ENCODE results near the gene YAP1. TPM values are rescaled to one million over a fixed set of nuclear protein-coding genes. Genes with fewer than 3 reads are reported as not detected.
"Not testable (repeated sequence)": the region's sequence is repeated elsewhere in the genome, so short reads cannot be mapped to it uniquely, and the experiment has no call there.

Gene YAP1
- total and polyA plus RNA-seq, 5 donors = 32.0 to 112 (median 103) TPM

DNA sequence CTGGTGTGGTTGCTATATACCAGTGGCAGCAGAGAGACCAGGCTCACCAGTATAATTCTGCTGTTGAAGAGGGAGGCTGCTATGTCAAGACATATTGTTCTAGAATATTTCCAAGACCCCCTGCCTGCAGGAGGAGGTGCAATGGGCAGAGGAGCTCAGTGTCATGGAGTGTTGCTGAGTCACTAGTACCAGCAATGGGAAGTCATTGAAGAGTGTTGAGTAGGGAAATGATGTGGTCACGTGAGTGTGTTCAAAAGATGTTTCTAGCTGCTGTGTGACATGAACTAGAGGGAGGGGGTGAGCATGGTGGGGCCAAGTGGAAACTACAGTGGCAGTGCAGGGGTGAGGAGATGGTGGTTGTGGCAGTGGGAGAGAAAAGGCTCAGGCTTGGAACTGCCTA lies 130.8 kb downstream of the YAP1 start:
- ATAC-seq (peak in 1 of 2 donors; percentile 32), DNase-seq (no peak)
- Histone ChIP-seq H3K4me3 (ENCODE audit: low read length) (no peak overlapping the region), H3K9me3 (ENCODE audit: control insufficient read depth, low read length) (no peaks in the 10 kb centered on the region), H3K27ac (ENCODE audit: low read length) (no peak overlapping the region), H3K27me3 (ENCODE audit: control insufficient read depth, insufficient read depth) (no peaks in the 10 kb centered on the region), H3K4me1 (ENCODE audit: control insufficient read depth, insufficient read depth, low read length) (peaks cover 3% of the 10 kb centered on the region)
- WGBS = 41% methylated on average over 1 of the region's 1 CpG
- intact Hi-C loops (cut with DNase I) = no loop called here

DNA sequence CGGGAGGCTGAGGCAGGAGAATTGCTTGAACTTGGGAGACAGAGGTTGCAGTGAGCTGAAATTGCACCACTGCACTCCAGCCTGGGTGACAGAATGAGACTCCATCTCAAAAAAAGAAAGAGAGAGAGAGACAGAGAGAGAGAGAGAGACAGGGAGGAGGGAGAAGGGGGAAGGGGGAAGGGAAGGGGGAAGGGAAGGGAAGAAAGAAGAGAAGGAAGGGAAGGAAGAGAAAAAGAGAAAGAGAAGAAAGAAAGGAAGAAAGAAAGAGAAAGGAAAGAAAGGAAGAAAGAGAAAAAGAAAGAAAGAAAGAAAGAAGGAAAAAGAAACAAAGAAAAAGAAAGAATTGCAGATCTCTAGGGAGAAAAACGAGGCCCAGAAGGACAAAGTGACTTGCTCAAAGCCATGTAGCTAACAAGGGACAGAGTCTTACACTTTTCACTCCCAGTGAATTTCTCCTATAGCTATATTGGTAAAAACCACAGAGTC lies 133.2 kb downstream of the YAP1 start:
- WGBS = 83% methylated on average over 2 of the region's 2 CpGs
- Histone ChIP-seq H3K4me3 (ENCODE audit: low read length) (no peak overlapping the region), H3K9me3 (ENCODE audit: control insufficient read depth, low read length) (no peaks in the 10 kb centered on the region), H3K4me1 (ENCODE audit: control insufficient read depth, insufficient read depth, low read length) (peaks cover 3% of the 10 kb centered on the region), H3K27ac (ENCODE audit: low read length) (no peak overlapping the region), H3K27me3 (ENCODE audit: control insufficient read depth, insufficient read depth) (no peaks in the 10 kb centered on the region)
- intact Hi-C loops (cut with DNase I) = no loop called here
- DNase-seq = no peak
- no peak for ATAC-seq

DNA sequence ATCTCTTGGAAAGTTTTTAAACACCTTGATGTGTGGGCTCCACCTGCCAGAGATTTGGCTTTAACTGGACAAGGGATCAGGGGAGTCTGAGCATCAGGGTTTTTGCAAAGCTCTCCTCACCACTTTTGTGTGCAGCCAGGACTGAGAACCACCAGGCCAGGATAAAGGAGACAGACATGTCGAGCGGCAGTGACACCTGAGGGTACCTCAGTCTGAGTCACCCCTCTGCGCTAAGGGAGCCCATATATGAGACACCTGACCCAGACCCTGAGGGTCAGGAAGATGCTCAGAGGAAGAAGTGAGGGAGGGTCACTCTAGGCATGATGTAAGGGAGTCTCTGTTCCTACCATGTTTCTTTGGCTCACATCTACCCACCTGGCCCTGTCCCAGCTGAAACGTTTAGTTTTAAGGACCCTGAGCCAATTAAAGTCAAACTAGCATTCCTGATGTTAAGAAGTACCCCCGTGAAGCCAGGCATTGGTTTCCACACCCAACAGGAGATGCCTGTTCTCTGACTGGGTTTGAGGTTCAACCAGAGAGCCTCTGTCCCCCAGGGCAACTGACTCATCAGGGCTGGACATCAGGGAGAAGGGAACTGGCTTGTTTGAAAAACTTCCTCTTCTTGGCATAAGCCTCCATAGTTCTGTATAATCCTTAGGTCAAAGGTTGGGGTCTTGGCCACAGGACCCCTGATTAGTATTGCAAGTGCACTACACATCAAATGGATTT lies 134.6 kb downstream of the YAP1 start:
- Histone ChIP-seq H3K4me1 (ENCODE audit: control insufficient read depth, insufficient read depth, low read length) (peaks cover 3% of the 10 kb centered on the region), H3K4me3 (ENCODE audit: low read length) (no peak overlapping the region), H3K9me3 (ENCODE audit: control insufficient read depth, low read length) (no peaks in the 10 kb centered on the region), H3K27ac (ENCODE audit: low read length) (no peak overlapping the region), H3K27me3 (ENCODE audit: control insufficient read depth, insufficient read depth) (no peaks in the 10 kb centered on the region)
- ATAC-seq (peak in 1 of 2 donors; percentile 33), DNase-seq (no peak)
- intact Hi-C loops (cut with DNase I) = no loop called here
- 71% methylated on average over 5 of the region's 5 CpGs for WGBS

DNA sequence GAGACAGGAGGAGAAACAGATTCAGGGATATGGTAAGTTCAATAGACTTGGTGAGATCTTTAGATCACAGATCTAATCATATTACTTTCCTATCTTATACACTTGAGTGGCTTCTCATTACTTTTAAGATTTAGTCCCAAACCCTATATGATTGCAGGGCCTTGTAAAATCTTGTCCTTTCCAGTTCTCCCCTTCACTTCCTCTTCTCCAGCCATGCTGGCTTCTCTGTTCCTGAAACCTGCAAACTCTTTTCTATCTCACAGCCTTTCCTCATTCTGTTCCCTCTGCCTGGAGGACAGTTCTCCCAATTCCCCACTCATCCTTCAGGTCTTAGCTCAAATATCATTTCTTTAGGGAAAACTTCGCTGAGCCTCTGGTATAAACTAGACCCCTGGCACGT lies 141.2 kb downstream of the YAP1 start:
- no peak for ATAC-seq
- H3K27ac ChIP-seq (ENCODE audit: low read length) = no peak overlapping the region
- no peaks in the 10 kb centered on the region for H3K4me1 ChIP-seq (ENCODE audit: control insufficient read depth, insufficient read depth, low read length)
- intact Hi-C loops (cut with DNase I) = no loop called here
- WGBS = 95% methylated on average over 2 of the region's 2 CpGs
- no peaks in the 10 kb centered on the region for H3K27me3 ChIP-seq (ENCODE audit: control insufficient read depth, insufficient read depth)
- no peak overlapping the region for H3K4me3 ChIP-seq (ENCODE audit: low read length)
- no peaks in the 10 kb centered on the region for H3K9me3 ChIP-seq (ENCODE audit: control insufficient read depth, low read length)
- no peak for DNase-seq

DNA sequence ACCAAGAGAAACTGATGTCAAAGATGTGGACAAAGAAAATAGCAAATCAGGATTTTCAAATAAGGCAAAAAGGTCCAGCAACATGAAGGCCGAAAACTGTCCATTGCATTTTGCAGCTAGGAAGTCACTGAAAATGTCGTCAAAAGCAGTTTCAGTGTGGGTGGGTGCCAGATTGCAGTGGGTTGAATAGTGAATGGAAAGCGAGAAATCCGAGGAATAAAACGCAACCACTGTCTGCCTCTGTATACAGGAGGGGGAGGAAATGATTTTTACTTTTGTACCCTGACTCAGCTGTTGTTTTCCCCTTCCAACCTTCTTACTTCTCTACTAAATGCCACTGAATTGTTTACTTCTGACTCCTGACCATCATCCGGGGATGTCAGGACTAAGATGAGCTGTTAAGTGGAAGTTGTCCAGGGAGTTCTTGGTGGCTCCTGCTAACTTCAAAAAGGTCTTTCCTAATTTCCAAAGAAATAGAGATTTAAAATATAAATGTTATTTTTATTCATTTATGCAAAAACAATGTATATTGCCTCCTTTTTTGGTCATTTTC lies 142.2 kb downstream of the YAP1 start:
- no peaks in the 10 kb centered on the region for H3K27me3 ChIP-seq (ENCODE audit: control insufficient read depth, insufficient read depth)
- 87% methylated on average over 6 of the region's 6 CpGs for WGBS
- ATAC-seq (no peak), DNase-seq (no peak)
- H3K4me1 ChIP-seq (ENCODE audit: control insufficient read depth, insufficient read depth, low read length) = no peaks in the 10 kb centered on the region
- H3K27ac ChIP-seq (ENCODE audit: low read length) = no peak overlapping the region
- H3K9me3 ChIP-seq (ENCODE audit: control insufficient read depth, low read length) = no peaks in the 10 kb centered on the region
- no peak overlapping the region for H3K4me3 ChIP-seq (ENCODE audit: low read length)
- intact Hi-C loops (cut with DNase I) = no loop called here

DNA sequence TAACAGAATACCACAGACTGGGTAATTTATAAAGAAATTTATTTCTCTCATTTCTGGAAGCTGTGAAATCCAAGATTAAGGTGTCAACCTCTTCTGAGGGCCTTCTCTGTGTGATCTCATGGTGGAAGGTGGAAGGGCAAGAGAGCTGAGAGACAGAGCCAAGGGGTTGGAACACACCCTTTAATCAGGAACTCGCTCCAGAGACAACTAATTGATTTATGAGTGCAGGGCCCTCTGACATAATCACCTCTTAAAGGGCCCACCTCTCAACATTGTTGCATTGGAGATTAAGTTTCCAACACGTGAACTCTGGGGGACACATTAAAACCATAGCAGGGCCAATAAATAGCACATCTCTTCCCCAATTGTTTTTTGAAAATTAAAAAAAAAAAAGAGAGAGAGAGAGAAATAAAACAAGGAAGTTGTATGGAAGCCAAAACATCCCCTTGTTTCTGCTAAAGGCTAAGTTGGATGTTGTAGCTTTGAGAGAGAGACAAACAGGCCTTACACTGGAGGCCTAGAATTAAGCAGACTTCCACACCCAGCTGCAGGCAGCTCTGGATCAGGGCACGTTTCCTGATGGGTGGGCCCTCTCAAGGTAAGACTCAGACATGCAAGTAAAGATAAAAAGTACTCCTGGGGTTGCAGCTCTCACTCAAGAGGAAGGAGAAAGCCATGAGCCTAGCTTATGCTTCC lies 142.9 kb downstream of the YAP1 start:
- Histone ChIP-seq H3K4me3 (ENCODE audit: low read length) (no peak overlapping the region), H3K4me1 (ENCODE audit: control insufficient read depth, insufficient read depth, low read length) (no peaks in the 10 kb centered on the region), H3K9me3 (ENCODE audit: control insufficient read depth, low read length) (no peaks in the 10 kb centered on the region), H3K27me3 (ENCODE audit: control insufficient read depth, insufficient read depth) (no peaks in the 10 kb centered on the region), H3K27ac (ENCODE audit: low read length) (no peak overlapping the region)
- ATAC-seq (peak in 1 of 2 donors; percentile 40), DNase-seq (no peak)
- WGBS = 46% methylated on average over 3 of the region's 3 CpGs
- intact Hi-C loops (cut with DNase I) = no loop called here

DNA sequence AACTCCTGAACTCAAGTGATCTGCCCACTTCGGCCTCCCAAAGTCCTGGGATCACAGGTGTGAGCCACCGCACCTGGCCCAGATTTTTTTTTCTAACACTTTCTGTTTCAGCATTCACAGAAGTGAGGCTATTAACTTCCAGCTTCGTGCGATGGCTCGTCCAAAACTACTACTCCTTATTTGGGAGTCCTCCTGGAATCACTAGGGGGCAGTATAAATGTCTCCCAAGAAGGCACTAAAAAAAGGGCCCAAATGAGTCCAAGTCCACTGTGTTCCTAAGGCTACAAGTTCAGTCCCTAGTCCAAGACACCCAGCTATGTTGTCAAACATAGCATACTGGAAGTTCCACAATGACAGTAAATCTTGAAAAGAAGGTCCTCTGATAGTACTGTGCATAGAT lies 143.8 kb downstream of the YAP1 start:
- intact Hi-C loops (cut with DNase I) = no loop called here
- Histone ChIP-seq H3K27me3 (ENCODE audit: control insufficient read depth, insufficient read depth) (no peaks in the 10 kb centered on the region), H3K4me3 (ENCODE audit: low read length) (no peak overlapping the region), H3K27ac (ENCODE audit: low read length) (no peak overlapping the region), H3K4me1 (ENCODE audit: control insufficient read depth, insufficient read depth, low read length) (no peaks in the 10 kb centered on the region), H3K9me3 (ENCODE audit: control insufficient read depth, low read length) (no peaks in the 10 kb centered on the region)
- no peak for DNase-seq
- no peak for ATAC-seq
- 86% methylated on average over 5 of the region's 5 CpGs for WGBS

DNA sequence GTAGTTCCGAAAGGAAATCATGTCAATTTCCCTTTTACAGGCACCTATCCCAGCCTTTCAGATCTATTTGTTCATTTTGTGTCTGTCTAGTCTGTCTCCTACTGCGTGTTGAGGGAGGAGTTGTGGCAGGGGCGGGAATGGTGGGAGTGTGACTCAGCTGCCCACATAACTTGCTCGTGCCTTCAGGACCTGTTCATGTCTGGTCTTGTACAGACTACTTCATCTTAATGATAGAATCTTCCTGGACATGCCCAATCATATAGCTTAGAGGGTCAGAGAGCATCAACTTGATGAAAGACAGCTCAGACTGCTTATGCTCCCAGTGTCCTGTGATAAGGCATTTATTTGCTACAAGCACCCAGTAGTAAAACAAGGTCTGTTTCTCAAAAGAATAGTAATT lies 146.0 kb downstream of the YAP1 start:
- Histone ChIP-seq H3K4me3 (ENCODE audit: low read length) (no peak overlapping the region), H3K4me1 (ENCODE audit: control insufficient read depth, insufficient read depth, low read length) (no peaks in the 10 kb centered on the region), H3K27ac (ENCODE audit: low read length) (no peak overlapping the region), H3K9me3 (ENCODE audit: control insufficient read depth, low read length) (no peaks in the 10 kb centered on the region), H3K27me3 (ENCODE audit: control insufficient read depth, insufficient read depth) (no peaks in the 10 kb centered on the region)
- no peak for DNase-seq
- intact Hi-C loops (cut with DNase I) = no loop called here
- WGBS = 89% methylated on average over 4 of the region's 4 CpGs
- ATAC-seq = no peak

DNA sequence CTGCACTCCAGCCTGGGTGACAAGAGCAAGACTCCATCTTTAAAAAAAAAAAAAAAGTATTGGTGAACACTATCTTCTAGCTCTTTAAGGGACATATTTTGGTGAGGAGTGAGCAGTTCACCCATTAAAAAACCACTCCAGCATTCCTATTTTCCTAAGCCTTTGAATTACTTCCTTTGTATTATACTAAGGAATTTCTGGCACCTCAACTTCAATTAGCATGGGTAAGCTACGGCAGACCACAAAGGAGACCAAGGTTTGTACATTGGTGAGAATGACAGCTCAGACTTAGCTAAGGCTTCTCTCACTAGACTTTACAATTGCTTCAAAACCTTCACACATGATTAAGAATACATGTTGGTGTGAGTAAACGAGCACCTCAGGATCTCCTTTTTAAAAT lies 150.0 kb downstream of the YAP1 start:
- Histone ChIP-seq H3K4me3 (ENCODE audit: low read length) (no peak overlapping the region), H3K27ac (ENCODE audit: low read length) (no peak overlapping the region), H3K9me3 (ENCODE audit: control insufficient read depth, low read length) (no peaks in the 10 kb centered on the region), H3K4me1 (ENCODE audit: control insufficient read depth, insufficient read depth, low read length) (no peaks in the 10 kb centered on the region), H3K27me3 (ENCODE audit: control insufficient read depth, insufficient read depth) (no peaks in the 10 kb centered on the region)
- DNase-seq (no peak), ATAC-seq (no peak)
- intact Hi-C loops (cut with DNase I) = loop anchor here in 2 of 4 donors (10.0 kb wide), 2 partner anchors 145 to 155 kb away; partner anchors contain the start of gene YAP1 (in 1 of the 2)
- WGBS = 77% methylated on average over 2 of the region's 2 CpGs

DNA sequence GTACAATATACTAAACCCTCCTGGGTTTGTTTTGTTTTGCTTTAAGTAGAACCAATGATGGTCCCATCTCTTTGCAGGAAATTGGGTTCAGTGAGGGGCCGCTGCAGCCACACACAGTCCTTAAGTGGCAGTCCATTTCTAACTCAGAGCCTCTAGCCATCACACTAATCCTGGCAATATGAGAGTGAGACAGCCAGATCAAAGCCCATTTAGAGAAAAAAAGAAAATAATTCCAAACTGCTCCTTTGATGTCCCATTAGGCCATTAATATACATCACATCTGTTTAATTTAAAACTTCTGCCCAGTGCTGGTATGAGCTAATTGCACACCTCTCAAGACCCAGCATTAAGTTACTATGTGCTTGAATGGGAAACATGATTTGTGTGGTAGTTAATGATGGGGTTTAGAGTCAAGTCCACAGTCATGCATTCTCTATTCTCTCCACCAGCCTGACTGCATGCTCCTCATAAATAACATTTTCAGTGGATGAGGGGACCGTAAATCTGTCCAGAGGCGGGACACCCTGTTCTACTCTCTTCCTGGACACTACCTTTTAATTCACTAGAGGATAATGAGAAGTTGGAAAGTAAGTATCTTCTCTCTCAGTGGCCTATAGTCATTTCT lies 153.2 kb downstream of the YAP1 start:
- no peaks in the 10 kb centered on the region for H3K9me3 ChIP-seq (ENCODE audit: control insufficient read depth, low read length)
- no peak overlapping the region for H3K27ac ChIP-seq (ENCODE audit: low read length)
- no peaks in the 10 kb centered on the region for H3K4me1 ChIP-seq (ENCODE audit: control insufficient read depth, insufficient read depth, low read length)
- H3K4me3 ChIP-seq (ENCODE audit: low read length) = no peak overlapping the region
- DNase-seq (no peak), ATAC-seq (no peak)
- intact Hi-C loops (cut with DNase I) = loop anchor here in 2 of 4 donors (10.0 kb wide), 2 partner anchors 149 to 159 kb away; partner anchors contain the start of gene YAP1 (in 1 of the 2)
- 97% methylated on average over 3 of the region's 3 CpGs for WGBS
- H3K27me3 ChIP-seq (ENCODE audit: control insufficient read depth, insufficient read depth) = no peaks in the 10 kb centered on the region

DNA sequence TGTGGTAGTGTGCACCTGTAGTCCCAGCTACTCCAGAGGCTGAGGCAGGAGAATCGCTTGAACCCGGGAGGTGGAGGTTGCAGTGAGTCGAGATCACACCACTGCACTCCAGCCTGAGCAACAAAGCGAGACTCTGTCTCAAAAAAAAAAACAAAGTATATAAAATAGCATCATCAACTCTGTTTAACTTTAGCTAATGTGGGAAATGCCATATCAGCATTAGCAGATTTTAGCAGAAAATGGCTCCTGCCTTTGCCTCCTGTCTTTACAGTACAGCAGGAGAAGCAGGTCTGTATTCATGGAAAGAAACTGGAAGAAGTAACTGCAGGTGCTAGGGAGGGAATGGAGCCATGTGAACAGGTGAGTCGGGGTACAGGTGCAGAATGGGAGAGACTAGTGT lies 154.5 kb downstream of the YAP1 start:
- H3K27ac ChIP-seq (ENCODE audit: low read length); H3K4me3 ChIP-seq (ENCODE audit: low read length); H3K9me3 ChIP-seq (ENCODE audit: control insufficient read depth, low read length); H3K27me3 ChIP-seq (ENCODE audit: control insufficient read depth, insufficient read depth); DNase-seq; ATAC-seq; H3K4me1 ChIP-seq (ENCODE audit: control insufficient read depth, insufficient read depth, low read length): not testable (repeated sequence)
- intact Hi-C loops (cut with DNase I) = loop anchor here in 3 of 4 donors (5.0 to 10.0 kb wide), 3 partner anchors 150 to 160 kb away; partner anchors contain the start of gene YAP1 (in 1 of the 3)
- 93% methylated on average over 5 of the region's 5 CpGs for WGBS
